Measurements from ENCODE around the gene SMYD3.
A peak's percentile ranks its signal among the peaks of the same experiment; 100 is the strongest.

SMYD3 gene

DNA sequence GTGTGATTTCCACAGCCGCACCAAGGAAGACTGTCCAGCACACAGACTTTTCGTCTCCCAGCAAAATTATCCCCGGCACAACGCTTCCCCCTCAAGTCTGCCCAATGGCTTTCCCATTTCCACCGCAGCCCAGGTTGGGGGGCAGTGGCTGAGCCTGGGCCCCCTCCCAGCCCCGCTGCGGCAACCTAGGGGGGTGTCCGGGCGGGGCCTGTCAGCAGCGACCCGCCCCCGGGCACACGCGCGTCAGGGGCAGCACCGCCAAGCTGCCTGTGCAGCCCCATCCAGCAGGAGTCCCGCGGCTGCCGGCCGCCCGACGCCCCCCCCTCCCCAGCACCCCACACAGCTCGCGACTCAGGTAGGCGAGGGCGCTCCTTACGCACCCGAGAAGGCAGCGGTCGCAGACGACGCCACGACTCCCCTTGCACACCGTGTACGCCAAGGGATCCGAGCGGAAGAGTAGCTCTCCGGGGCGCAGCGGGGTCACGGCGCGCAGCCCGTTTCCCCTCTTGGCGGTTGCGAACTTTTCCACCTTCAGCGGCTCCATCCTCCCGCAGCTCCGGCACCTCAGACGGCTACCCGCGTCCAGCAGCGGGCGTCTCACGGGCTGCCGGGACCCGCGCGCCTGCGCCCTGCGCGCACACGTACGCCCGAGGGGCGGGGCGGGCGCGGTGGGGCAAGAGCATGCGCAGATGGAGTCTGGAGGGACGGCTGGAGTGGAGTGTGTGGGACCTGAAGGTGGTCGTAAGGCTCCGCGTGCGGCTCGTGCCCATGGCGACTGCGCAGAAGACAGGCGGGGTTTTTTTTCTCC is at the start of gene SMYD3:
Gene SMYD3 (minus strand): TSS at position 606 of the 808 bp plus-strand sequence.
- DNase-seq = peak; percentile 50

DNA sequence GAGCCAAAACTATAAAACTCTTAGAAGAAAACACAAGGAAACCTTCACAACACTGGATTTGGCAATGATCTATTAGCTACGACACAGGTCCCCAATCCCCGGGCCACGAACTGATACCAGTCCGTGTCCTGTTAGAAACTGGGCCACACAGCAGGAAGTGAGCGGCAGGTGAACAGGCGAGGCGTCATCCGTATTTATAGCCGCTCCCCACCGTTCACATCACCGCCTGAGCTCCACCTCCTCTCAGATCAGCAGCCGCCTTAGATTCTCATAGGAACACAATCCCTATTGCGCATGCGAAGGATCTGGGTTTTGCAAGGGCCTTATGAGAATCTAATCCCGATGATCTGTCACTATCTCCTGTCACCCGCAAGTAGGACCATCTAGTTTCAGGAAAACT is 47.1 kb upstream of the SMYD3 start:
- no peak for DNase-seq

DNA sequence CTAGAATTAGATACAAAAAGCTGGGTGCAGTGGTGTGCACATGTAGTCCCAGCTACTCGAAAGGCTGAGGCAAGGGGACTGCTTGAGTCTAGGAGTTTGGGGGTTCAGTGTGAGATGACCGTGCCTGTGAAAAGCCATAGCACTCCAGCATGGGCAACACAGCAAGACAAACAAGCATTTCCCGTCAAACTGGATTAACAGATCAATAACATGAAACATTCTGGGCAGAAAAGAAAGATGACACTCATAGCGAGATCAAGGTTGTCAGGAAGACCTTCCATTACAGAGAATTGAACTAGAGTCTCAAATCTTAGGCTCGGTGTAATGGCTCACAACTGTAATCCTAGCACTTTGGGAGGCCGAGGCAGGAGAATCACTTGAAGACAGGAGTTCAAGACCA is 45.0 kb upstream of the SMYD3 start:
- no peak for DNase-seq

DNA sequence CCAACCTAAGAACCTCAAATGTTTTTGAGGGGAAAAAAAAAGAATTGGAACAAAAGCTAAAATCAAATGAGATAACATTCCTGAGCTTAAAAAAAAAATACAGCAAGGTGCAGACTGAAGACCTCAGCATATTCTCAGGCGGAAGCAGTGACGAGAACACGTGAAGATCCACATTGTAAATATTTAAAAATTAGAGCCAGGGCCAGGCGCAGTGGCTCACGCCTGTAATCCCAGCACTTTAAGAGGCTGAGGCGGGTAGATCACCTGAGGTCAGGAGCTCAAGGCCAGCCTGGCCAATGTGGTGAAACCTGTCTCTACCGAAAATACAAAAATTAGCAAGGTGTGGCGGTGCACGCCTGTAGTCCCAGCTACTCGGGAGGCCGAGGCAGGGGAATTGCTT is 43.3 kb upstream of the SMYD3 start:
- DNase-seq = no peak

DNA sequence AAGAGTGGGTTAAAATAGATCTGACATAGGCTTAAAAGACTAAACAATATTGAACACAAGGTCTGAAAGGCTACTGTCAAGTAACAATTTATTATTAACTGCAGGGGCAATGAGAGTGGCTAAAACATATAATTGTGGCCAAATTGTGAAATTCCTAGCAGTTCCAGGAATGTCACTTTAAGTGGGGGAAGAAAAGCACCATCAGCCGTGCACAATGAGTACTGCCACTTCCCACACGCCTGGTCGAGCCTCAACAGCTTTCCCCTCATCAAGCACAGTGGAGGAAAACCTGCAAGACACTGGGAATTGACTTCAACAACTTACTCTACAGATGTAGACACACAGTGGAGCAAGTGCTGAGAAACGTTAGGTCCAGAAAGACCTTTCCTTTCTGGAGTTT is 42.6 kb upstream of the SMYD3 start:
- DNase-seq = no peak

DNA sequence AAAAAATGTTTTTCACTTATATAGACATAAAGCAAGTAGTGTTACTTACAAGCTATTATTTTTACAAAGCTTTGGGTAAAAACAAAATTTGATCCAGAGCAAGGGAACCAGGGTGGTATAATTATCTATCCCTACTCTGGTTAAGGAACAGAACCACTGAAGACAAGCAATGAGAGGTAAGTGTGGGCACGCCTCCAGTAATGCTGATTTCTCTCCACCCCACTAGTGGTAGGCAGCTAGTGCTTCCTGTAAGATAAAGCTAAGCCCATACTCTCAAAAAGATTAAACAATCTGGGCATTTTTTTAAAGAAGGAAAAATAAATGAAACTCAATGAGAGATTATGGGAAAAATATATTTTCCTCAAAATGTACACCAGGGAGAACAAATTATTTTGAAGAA is 36.9 kb upstream of the SMYD3 start:
- no peak for DNase-seq

DNA sequence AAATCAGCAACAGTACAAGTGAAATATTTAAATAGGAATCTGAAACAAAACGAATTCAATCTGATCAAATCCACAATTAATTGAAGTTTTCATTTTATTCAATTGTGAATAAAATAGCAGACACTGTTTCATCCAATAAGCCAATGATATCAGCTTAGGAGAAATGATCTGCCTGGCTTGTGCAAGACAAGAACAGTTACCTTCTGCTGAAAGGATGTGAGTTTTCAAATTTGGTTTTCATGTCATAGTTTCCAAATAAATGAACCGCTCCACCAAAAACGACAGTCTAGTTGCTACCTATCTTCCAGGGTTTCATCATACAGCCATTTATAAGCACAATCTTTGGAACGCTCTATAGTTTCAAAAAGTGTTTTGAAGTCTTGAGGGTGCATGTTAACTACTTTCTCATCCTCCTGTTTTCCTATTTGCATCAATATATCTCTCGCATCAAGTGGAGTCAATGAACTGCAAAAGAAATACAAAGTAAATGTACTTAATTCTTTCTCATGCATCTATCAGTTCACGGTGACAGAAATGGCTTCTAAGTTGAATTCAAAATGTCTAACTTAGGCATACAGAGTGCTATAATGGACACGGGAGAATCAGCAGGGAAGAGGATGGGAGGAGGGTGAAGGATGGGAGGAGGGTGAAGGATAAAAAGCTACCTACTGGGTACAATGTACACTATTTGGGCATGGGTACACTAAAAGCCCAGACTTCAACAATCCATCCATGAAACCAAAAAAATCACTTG is 33.8 kb upstream of the SMYD3 start:
- no peak for DNase-seq

DNA sequence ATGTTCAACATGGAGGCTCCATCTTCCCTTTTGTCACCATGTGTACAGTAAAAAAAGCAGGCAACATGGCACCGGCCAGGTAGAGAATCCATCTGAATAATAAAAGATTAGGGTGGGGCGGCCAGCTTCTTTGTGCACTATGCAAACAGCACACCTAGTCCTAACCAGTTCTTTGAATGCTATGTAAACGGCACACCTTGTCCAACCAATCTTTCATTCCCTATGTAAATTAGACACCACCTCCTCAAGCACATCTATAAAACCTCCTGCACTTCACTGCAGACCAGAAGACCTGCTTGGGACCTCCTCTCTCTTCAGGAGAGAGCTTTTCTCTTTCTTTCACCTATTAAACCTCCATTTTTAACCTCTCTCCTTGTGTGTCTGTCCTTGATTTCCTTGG is 30.8 kb upstream of the SMYD3 start:
- no peak for DNase-seq

DNA sequence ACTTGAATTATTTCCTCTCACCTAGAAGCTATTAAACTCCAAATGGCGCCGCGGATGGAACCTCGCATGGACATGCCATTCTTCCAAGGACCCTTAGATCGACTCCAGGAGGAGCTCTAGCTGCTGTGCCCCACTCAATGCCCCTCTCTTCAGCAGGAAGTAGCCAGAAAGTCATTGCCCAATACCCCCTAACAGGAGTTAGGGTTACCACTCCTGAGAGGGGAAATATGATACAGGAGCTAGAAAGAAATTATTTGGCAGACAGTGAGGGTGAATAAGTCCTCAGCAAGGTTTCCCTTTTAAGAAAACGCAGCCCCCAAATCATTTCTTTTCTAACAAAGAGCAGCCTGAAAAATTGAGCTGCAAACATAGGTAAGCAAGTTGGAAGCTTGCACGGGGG is 30.4 kb upstream of the SMYD3 start:
- no peak for DNase-seq

DNA sequence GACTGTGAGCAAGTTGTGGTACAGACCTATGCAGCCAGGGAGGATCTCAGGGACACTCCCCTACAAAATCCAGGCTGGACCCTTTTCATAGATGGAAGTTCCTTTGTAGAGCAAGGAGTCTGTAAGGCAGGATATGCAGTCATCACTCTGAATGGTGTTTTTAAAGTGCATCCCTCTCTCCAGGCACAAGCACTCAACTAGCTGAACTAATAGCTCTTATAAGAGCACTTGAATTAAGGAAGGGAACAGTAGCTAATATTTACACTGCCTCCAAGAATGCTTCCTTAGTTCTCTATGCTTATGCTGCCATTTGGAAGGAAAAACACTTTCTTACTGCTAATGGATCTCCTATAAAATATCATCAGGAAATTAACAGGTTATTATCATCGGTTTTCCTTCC is 27.0 kb upstream of the SMYD3 start:
- DNase-seq = no peak

DNA sequence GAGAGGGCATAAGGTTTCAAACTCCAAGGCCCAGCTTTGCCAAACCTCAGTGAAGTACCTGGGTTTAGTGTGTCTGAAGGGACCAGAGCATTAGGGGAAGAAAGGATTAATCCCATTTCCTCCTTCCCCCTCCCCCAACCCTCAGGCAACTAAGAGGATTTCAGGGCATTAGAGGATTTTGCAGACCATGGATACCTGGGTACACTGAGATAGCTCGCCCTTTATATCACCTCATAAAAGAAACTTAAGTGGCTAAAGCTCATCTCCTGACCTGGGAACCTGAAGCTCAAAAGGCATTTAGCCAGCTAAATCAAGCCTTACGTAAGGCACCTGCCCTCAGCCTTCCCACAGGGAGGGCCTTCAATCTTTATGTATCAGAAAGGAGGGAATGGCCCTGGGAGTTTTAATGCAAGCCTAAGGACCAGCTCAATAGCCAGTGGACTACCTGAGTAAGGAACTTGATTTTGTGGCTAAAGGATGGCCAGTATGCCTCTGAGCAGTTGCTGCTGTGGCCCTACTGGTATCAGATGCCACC is 26.4 kb upstream of the SMYD3 start:
- DNase-seq = no peak

DNA sequence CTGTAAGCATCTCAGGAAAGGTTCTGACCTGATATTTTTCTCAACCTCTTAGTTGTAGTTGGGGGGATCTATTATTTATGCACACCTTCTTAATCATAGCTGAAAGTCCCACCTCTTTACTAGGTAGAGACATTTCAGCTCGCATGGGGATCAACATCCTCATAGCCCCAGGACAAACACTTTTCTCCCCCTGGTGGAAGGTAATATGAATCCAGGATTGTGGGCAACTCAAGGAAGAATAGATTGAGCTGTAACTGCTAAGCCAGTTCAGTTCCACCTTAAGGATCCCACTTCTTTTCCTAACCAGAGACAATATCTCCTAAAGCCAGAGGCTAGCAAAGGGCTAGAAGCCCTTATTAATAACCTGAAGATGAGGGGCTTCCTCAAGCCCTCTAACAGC is 25.4 kb upstream of the SMYD3 start:
- DNase-seq = no peak

DNA sequence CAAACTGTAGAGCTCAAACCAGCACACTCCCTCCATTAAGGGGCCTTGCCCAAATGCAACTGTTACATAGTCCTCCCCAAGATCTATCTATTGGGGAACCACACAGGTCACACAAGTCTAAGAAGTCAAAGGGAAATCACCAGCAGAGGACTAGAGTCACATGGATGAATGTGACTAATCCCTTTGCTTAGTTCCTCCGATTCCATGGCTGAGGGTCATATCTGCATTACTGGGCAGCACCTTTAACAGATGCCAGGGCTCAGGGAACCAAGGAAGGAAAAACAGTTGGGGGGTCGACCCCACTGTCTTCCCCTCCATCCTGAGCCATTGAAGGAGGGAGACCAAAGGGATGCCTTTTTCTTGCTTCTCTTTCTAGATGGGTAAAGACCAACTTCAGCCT is 23.4 kb upstream of the SMYD3 start:
- no peak for DNase-seq

DNA sequence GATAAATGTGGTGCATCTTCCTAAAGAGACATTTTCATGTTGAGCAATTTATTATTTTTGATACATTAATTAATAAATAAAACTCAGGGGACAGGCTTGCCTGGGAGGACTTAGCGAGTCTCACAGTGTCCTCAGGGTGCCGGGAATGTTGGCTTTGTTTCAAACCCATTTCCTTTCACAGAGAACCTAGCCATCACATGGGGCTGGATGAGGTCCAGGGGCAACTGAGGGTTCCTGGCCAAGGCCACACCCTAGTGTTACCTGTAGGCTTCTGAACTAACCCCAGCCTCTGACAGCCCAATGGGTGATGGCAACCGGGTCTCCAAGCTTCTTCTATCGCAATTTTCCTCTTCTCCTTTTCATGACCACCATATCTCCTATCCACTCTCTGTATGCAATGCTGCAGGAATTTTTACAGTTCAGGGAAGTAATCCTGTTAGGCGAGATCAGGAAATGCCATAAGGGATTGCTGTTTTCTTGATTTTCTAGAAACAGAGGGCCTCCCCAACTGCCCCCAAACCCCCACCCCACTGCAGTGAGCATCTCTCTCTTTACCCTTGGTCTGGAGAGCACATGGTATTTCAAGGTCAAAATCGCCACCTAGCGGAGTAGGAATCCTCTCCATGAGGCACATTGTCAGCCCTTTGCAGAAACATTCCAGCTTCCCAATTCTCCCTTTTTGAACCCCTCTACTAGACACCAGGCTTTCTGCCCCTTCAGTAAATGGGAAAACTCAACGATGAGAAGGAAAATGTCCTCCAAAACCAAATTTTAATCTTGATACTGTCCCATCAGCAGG is 22.1 kb upstream of the SMYD3 start:
- DNase-seq = no peak

DNA sequence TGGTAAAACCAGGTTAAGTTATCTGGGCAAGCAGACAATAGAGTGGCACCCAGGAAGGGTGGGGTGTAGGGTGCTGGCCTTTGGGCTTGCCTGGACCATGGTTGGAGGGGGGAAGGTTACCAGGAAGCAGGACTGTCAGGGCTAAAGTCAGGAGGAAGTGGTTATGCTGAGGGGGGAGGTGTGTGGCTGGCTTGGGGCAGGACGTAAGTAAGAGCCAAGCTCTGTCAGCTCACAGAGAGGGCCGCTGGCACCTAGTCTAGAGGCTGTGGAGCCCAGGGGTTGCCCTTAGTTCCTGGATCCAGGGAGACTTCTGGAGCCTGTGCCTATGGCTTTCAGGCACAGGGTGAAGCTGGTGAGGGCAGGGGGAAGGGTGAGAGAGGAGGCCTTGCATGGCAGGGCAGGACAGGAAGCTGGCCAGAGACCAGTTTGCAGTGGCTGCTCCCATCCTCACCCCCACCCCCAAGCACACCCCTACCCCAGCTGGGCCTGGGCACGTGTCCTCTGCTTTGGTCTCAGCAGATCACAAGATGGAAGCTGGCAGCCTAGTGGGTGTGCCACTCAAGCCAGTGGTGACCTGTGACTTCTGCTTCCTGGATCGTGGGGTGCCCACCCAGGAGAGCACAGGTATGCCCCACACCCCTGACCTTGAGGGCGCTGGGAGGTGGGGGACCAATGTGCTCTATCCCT is 20.5 kb upstream of the SMYD3 start:
- DNase-seq = no peak

DNA sequence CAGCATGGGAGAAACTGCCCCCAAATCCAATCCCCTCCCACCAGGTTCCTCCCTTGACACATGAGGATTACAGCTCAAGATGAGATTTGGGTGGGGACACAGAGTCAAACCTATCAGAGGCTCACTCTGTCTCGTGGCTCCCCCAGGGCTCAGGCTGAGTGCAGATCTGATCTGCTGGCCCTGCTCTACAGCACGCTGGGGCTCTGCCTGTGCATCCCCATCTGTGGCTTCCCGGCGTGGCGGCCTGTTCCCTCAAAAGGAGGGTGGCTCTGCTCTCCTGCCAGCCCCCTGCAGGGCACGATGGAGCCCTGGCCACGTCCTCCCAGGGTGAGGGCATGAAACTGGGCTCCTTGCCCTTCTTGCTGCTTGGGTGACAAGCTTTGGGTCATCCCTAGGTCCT is 19.8 kb upstream of the SMYD3 start:
- no peak for DNase-seq

DNA sequence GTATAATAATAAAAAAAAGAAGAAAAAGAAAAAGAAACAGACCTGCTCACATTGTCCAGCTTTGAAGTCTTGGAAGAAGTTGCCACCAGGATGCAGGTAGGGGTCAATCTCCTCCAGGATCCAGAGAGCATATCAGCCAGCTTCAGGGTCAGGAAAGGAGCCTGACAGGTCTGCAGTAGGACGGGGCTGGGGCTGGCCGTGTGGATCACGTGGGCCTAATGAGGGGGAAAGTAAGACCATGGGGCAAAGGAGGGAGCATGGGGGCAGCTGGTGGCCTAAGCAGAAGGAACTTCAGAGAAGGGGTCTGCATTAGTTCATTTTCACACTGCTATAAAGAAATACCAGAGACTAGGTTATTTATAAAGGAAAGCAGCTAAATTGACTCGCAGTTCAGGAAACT is 19.3 kb upstream of the SMYD3 start:
- DNase-seq = no peak

DNA sequence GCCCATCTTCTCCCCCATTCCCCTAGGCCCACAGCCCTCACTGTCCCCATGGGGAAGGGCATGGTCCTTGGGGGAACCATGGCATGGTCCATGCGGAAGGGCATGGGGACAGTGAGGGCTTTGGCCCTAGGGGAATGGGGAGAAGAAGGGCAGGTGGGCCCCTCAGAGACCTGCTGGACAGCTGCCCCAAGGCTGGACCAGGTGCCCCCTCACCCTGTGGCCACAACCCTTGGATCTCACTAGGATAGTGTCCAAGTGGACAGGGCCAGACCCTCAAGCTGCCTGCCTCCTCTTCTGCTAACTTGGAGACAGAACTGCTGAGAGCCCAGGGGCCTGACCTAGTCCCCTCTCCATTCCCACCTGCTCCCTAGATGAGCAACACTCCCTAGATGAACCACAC is 12.4 kb upstream of the SMYD3 start:
- DNase-seq = no peak

DNA sequence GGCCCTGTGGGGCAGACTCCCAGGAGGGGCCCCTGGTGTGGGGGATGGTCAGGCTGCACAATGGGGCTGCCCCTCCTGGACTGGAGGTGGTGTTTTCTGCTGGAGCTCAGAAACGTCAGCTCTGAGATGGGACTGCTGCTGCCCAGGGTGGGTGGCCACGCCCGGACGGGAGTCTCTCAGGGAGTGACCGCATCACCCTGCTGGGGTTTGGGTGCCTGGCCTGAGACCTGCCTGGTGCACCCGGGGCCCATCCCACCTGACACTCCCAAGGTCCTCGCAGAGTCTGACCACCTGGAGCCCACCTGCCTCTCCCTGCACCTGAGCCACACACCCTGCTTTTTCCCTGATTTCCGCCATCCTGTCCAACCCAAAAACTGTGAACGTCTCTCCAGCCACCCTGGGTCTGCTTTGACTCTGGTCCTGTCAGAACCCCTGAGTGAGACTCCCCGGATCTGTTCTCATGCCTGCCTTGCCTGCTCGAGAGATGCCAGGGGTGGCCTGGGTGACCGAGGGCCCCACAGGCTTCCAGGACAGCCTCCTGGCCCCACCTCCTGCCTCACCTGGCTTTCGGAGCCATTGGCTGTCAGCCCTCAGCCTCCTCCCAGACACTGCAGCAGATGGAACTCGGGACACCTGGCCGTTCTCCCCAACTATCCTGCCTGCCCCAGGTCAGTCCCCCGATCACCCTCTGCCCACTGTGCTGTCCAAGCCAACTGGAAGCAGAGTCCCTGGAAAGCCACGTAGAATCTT is 11.6 kb upstream of the SMYD3 start:
- no peak for DNase-seq

DNA sequence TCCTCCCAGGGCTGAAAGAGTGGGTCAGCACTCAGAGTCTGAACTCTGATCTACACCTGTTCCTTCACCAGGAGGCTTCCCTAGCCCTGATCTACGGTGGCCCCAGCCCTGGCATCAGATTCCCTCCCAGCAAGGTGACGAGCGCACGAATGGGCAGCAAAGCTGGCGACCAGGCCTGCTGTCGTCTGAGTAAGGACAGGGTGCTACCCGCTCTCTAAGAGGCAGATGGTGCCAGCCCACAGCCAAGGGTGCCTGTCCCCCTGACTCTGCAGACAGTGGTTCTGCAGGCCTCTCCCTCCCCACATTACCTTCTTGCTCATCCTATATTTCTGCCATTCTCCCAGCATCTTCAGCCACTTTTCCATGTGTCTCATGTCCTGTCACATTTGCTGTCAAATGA is 10.3 kb upstream of the SMYD3 start:
- no peak for DNase-seq

DNA sequence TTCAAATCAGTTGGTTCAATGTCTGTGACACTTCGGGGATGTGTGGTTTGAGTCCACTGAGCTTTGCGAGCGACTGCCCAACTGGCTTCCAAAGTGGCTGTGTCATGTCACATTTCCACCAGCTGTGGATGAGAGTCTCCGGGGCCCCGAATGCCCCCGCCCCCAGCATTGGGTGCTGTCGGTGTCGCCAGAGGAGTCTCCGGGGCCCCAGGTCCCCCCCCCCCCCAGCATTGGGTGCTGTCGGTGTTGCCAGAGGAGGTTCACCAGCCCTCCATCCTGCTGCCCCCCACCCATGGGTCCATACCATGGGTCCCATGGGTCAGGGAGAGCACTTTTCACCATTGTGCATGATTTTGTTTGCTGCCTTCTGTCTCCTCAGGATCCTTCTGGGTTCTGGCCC is 9.0 kb upstream of the SMYD3 start:
- no peak for DNase-seq

DNA sequence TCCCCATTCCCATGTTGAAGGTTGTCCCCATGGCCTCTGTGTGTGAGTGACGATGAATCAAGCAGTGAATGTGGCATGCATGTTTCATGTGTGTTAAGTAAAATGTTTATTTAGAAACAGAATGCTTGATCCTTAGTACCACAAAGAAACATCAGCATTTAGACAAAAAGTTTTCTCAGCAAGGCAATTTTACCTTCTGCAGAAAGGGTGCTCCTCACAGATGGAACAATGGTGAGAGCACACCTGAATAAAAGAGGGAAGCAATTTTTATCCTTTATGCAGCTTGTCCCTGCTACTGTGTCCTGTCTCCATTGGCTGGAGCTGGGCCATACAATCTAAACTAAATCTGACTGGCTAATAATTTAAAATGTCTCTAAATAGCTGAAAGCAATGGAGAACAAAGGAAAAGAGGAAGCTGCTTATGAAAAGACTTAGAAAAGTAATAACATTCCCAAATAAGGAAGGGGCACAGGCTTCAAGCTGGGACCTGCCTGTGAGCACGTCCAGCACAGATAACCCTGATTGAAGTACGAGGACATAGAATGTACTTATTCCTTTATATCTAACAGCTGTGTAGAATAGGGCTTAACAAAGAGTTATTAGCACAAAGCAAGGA is 8.4 kb upstream of the SMYD3 start:
- no peak for DNase-seq

Data from T1000 (cell line).